Subcutaneous abdominal adipose tissue (tissue), 5 donors: Measurements from ENCODE around the gene BPIFB1.

Experiments
- H3K27ac ChIP-seq: one replicate; pipeline ENCODE4 v1.7.0; 2013; ENCODE audit warnings: low read depth, mild to moderate bottlenecking, inconsistent platforms, low read length, moderate library complexity
- H3K27me3 ChIP-seq, 5 donors: one replicate each; pipeline ENCODE4 v1.7.0; 2013; ENCODE audit warnings: low read length in 5 of 5, inconsistent platforms in 1 of 5; ENCODE audit not compliant: control insufficient read depth in 5 of 5, insufficient read depth in 4 of 5
- H3K36me3 ChIP-seq, 5 donors: one replicate each; pipeline ENCODE4 v1.7.0; 2013; ENCODE audit warnings: low read length in 5 of 5; ENCODE audit not compliant: control insufficient read depth in 5 of 5, insufficient read depth in 5 of 5
- H3K4me1 ChIP-seq, 5 donors: one replicate each; pipeline ENCODE4 v1.7.0; 2013; ENCODE audit warnings: low read length in 5 of 5, mild to moderate bottlenecking in 3 of 5, moderate library complexity in 1 of 5; ENCODE audit not compliant: control insufficient read depth in 5 of 5, insufficient read depth in 5 of 5
- H3K4me3 ChIP-seq, 5 donors: one replicate each; pipeline ENCODE4 v1.7.0; 2013; ENCODE audit warnings: low read length in 5 of 5, low read depth in 1 of 5
- H3K9ac ChIP-seq, 5 donors: one replicate each; pipeline ENCODE4 v1.7.0; 2013; ENCODE audit warnings: low read length in 5 of 5, mild to moderate bottlenecking in 4 of 5, moderate library complexity in 3 of 5
- H3K9me3 ChIP-seq, 5 donors: one replicate each; pipeline ENCODE4 v1.7.0; 2013; ENCODE audit warnings: low read length in 5 of 5; ENCODE audit not compliant: control insufficient read depth in 5 of 5
- donor health status: healthy.
- donor health status: healthy.
- donor health status: healthy.
- donor health status: healthy.
- donor health status: healthy.

Gene BPIFB1

GRCh38 chr20:33267701-33268100, 15.3 kb upstream of the BPIFB1 start:
- Histone ChIP-seq H3K4me3 (no peak overlapping the region), H3K27me3 (peaks cover 12 to 28% (median 15%) of the 10 kb centered on the region in 5 donors), H3K27ac (no peak overlapping the region), H3K4me1 (no peaks in the 10 kb centered on the region), H3K9ac (no peak overlapping the region), H3K9me3 (no peaks in the 10 kb centered on the region), H3K36me3 (no peaks in the 10 kb centered on the region)

DNA sequence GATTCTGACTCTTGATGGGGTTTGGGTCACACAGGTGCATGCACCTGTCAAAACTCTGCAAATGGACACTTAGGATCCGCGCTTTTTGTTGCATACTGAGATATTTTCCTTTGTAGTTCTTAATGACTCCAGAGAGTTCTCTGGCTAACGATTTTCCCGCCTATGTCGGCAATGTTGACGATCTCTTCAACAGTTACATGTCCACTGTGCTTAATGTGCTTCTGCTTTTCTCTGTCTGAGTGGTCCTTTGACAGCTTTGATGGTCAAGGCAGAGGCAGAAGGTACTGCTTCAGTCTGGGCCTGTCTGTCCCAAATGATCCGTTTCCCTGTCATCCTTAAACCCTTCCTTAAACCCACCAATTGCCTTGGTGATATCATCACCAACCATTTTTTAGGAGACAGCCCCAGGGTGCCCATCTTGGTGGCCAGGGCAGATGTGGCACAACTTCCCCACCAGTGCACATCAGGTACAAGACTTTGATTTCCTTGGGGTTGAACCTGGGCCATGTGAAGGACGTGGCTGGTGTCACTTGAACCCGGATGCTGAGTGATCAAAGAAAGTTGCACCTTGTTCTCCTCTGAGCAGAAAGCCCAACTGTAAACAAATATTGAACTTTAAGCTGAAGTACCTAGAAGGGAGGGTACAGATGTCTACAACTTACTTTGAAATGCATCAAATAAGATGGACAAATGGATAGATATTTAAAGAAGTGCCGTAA, 10.7 kb upstream of the BPIFB1 start:
- Histone ChIP-seq H3K9me3 (no peaks in the 10 kb centered on the region), H3K9ac (no peak overlapping the region), H3K4me1 (no peaks in the 10 kb centered on the region), H3K4me3 (no peak overlapping the region), H3K27ac (no peak overlapping the region), H3K27me3 (peaks cover 7 to 14% (median 12%) of the 10 kb centered on the region in 5 donors), H3K36me3 (no peaks in the 10 kb centered on the region)

DNA sequence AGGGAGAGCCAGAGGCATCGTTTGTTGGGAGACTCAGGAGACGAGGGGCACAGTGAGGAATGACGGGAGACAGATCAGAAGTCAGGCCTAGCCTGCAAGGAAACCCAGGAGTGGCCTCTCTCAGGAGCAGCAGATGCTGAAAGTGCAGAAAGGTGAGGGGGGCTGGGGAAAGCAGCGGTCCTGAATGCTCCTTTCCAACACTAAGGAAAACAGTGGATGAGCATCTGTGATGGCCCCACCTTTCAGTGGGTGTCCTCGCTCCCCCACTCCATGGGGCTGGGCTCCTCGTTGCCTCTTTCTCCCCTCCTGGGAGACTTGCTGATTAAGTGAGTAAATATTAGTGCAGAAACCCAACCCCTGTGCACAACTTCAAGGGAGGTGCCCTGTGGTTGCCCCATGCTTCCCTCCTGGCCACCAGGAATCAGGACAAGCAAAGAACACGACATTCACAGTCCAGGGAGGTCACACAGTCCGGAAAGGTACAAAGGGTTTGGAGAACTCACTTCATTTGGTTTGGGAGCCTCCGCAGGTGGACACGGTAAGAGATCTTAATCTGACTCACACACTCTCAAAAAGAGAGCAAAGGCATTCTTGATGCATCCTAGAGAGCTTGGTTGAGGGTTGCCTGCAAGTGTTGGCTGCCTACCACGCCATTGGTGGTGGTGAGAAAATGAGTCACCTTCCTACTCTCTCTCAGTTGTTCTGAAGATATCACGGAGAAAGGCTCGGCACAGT, 9.7 kb upstream of the BPIFB1 start:
- H3K9me3 ChIP-seq: no peaks in the 10 kb centered on the region
- H3K4me3 ChIP-seq: no peak overlapping the region
- H3K27me3 ChIP-seq: peaks cover 5 to 14% (median 9%) of the 10 kb centered on the region in 5 donors
- H3K9ac ChIP-seq: no peak overlapping the region
- no peaks in the 10 kb centered on the region for H3K36me3 ChIP-seq
- peaks cover 0 to 7% (median 4%) of the 10 kb centered on the region in 5 donors for H3K4me1 ChIP-seq
- H3K27ac ChIP-seq: no peak overlapping the region

DNA sequence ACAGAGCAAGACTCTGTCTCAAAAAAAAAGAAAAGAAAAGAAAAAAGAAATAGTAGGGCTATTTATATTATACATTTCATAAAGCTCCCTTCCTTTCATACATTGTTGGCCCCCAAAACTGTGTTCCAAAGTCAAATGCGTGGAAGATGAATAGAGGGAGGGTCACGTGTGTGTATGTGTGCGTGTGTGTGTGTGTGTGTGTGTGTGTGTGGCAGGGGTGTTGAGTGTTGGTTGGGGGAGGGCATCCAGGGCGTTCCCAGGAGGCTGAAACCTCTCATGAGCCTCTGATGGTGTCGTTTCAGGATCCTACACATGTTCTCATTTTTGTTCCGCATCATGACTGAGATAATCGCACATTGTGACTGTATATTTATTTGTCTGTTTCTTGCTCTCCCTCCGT, 7.8 kb upstream of the BPIFB1 start:
- no peaks in the 10 kb centered on the region for H3K36me3 ChIP-seq
- H3K27ac ChIP-seq: no peak overlapping the region
- H3K4me1 ChIP-seq: peaks cover 0 to 8% (median 4%) of the 10 kb centered on the region in 5 donors
- H3K27me3 ChIP-seq: peaks cover 5 to 14% (median 10%) of the 10 kb centered on the region in 5 donors
- no peak overlapping the region for H3K9ac ChIP-seq
- H3K9me3 ChIP-seq: no peaks in the 10 kb centered on the region
- no peak overlapping the region for H3K4me3 ChIP-seq

DNA sequence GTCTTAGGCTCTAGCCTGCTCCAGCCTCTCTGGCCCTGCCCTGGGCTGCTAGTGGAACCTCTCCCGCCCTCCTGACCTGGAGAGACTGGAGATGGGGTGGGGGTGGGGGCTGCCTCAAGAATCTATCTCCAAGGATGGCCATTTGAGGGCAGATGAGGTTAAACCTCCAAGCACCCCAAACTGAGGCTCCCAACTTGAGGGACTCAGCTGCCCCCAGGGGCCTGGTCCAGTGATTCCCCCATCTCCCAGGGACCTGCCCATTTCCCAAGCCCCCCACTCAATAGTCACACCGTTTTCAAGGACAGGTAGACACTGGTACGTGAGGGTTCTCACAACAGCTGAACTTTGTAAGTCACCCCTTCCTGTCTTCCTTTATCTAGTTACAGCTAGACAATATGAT, 7.1 kb upstream of the BPIFB1 start:
- no peak overlapping the region for H3K27ac ChIP-seq
- no peaks in the 10 kb centered on the region for H3K9me3 ChIP-seq

GRCh38 chr20:33276303-33277113, 6.5 kb upstream of the BPIFB1 start:
- H3K9ac ChIP-seq: no peak overlapping the region
- H3K4me1 ChIP-seq: peaks cover 0 to 8% (median 4%) of the 10 kb centered on the region in 5 donors
- no peak overlapping the region for H3K27ac ChIP-seq
- no peak overlapping the region for H3K4me3 ChIP-seq
- H3K27me3 ChIP-seq: peaks cover 3 to 16% (median 6%) of the 10 kb centered on the region in 5 donors
- H3K9me3 ChIP-seq: no peaks in the 10 kb centered on the region
- H3K36me3 ChIP-seq: no peaks in the 10 kb centered on the region

More for the DNA sequence above, 7.1 kb upstream of the BPIFB1 start:
- peaks cover 0 to 8% (median 4%) of the 10 kb centered on the region in 5 donors for H3K4me1 ChIP-seq
- peaks cover 4 to 14% (median 6%) of the 10 kb centered on the region in 5 donors for H3K27me3 ChIP-seq
- no peaks in the 10 kb centered on the region for H3K36me3 ChIP-seq
- H3K9ac ChIP-seq: no peak overlapping the region
- no peak overlapping the region for H3K4me3 ChIP-seq

- Histone ChIP-seq H3K4me3 (no peak overlapping the region), H3K4me1 (peaks cover 0 to 8% (median 4%) of the 10 kb centered on the region in 5 donors), H3K9ac (no peak overlapping the region), H3K27ac (no peak overlapping the region), H3K9me3 (no peaks in the 10 kb centered on the region), H3K27me3 (peaks cover 6 to 20% (median 10%) of the 10 kb centered on the region in 5 donors), H3K36me3 (no peaks in the 10 kb centered on the region)
These were observed 5.3 kb upstream of the BPIFB1 start for GRCh38 chr20:33277471-33278441.

- Histone ChIP-seq H3K27ac (no peak overlapping the region), H3K4me1 (peaks cover 0 to 8% (median 4%) of the 10 kb centered on the region in 5 donors), H3K4me3 (no peak overlapping the region), H3K9ac (no peak overlapping the region), H3K27me3 (peaks cover 6 to 21% (median 18%) of the 10 kb centered on the region in 5 donors), H3K36me3 (no peaks in the 10 kb centered on the region), H3K9me3 (no peaks in the 10 kb centered on the region)
These were observed 4.3 kb upstream of the BPIFB1 start for GRCh38 chr20:33278700-33279099.

DNA sequence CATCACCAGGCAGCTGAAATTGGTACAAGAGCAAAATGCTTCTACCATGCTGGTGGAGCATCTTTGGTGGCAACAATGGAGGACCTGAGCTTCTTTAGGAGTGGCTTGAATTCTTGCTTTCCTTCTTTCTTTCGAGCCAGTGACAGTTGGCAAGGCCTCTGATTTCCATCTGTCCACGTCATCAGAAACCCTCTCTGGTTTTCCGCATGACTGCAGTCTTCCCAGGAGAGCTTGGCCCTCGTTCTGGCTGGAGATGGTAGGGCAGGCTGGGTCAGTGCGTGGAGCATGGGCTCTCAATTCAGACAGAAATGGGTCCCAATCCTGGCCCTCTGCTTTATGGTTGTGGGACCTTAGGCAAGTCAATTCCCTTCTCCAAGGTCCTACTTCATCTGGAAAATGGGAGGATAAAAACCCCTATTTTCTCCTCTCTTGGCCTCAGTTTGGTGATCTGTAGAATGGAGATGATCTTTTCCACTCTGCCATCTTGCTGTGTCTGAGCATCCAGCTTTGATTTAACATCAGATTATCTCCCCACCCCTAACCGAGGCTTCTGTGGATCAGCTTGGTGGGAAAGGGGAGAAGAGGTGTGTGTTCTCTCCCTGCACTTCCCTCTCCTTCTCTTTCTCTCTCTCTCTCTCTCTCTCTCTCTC, 3.6 kb upstream of the BPIFB1 start:
- peaks cover 8 to 28% (median 19%) of the 10 kb centered on the region in 5 donors for H3K27me3 ChIP-seq
- no peak overlapping the region for H3K9ac ChIP-seq
- no peaks in the 10 kb centered on the region for H3K9me3 ChIP-seq
- H3K36me3 ChIP-seq: no peaks in the 10 kb centered on the region
- H3K4me1 ChIP-seq: peaks cover 0 to 8% (median 4%) of the 10 kb centered on the region in 5 donors
- no peak overlapping the region for H3K4me3 ChIP-seq
- no peak overlapping the region for H3K27ac ChIP-seq
